K562 (cell line): ENCODE data around the gene DDX18. TPM values are rescaled to one million over a fixed set of nuclear protein-coding genes. Genes with fewer than 3 reads are reported as not detected.

Source experiments
- CTBP1 ChIP-seq: fragments of 450-650 bp; IDR thresholded peaks from 2 replicates; pipeline ENCODE4 v1.6.1; 2016; ENCODE audit warnings: borderline replicate concordance
- NR2C2 ChIP-seq, 2 experiments: fragments of 200-800 bp in 1 of 2; sonication (Bioruptor generic) in 1 of 2; sonication (generic) in 1 of 2; formaldehyde crosslinking in 1 of 2; IDR thresholded peaks; 2 replicates each; pipeline versions ENCODE4 v1.6.1 to v1.8.0; 2016 to 2022; ENCODE audit warnings: mild to moderate bottlenecking in 1 of 2, missing compliant biosample characterization in 1 of 2, missing genetic modification characterization in 1 of 2, missing genetic modification reagents in 1 of 2
- NR4A1 ChIP-seq, 2 experiments: fragments of 250-450 bp in 1 of 2; fragments of 450-650 bp in 1 of 2; sonication (Bioruptor Pico) in 1 of 2; IDR thresholded peaks; 2 replicates each; pipeline versions ENCODE4 v1.4.0 to v1.6.1; 2016 to 2020; ENCODE audit warnings: mild to moderate bottlenecking in 2 of 2, missing compliant biosample characterization in 1 of 2, missing genetic modification characterization in 1 of 2, moderate library complexity in 1 of 2
- PTTG1 ChIP-seq: fragments of 450-650 bp; IDR thresholded peaks from 2 replicates; pipeline ENCODE4 v1.6.1; 2016; ENCODE audit warnings: low read depth, mild to moderate bottlenecking, missing genetic modification characterization, missing compliant biosample characterization
- ZNF197 ChIP-seq: fragments of 200-800 bp; sonication (Bioruptor generic); IDR thresholded peaks from 2 replicates; pipeline ENCODE4 v1.6.1; 2016; ENCODE audit warnings: low read depth, missing genetic modification characterization, missing compliant biosample characterization
- ZNF263 ChIP-seq: sonication (generic); formaldehyde crosslinking; IDR thresholded peaks from 2 replicates; pipeline ENCODE4 v1.8.0; 2022; ENCODE audit warnings: mild to moderate bottlenecking, missing genetic modification reagents, borderline replicate concordance
- ZNF695 ChIP-seq: fragments of 450-650 bp; formaldehyde crosslinking; IDR thresholded peaks from 2 replicates; pipeline ENCODE4 v1.4.0; 2020; ENCODE audit warnings: mild to moderate bottlenecking, moderate library complexity
- ZNF76 ChIP-seq: fragments of 250-450 bp; sonication (Bioruptor Pico); IDR thresholded peaks from 2 replicates; pipeline ENCODE4 v1.4.0; 2020; ENCODE audit warnings: mild to moderate bottlenecking, moderate library complexity, borderline replicate concordance
- polyA plus RNA-seq, 8 experiments: library from polyadenylated mRNA; depleted of rRNA in 4 of 8; stranded (reverse) in 5 of 8; unstranded in 3 of 8; fragments of >200 nt; fragmentation: Nextera tagmentation in 2 of 8; fragmentation: Illumina TruSeq in 1 of 8; extraction: Ambion mirVana in 2 of 8; extraction: Trizol in 1 of 8; gene quantifications; 2 replicates each; pipeline versions ENCODE4 v1.2.1 to v1.2.3, GENCODE V29; 2011 to 2014; ENCODE audit warnings: inconsistent platforms in 1 of 8, missing spikeins in 1 of 8
- total RNA-seq, 7 experiments: library from RNA; depleted of rRNA in 6 of 7; stranded (reverse); fragments of >200 nt in 6 of 7; fragmentation: Illumina TruSeq in 2 of 7; extraction: Trizol in 2 of 7; gene quantifications; 2 replicates each; pipeline versions ENCODE4 v1.2.1 to v1.2.3, GENCODE V29; 2011 to 2021; ENCODE audit warnings: low replicate concordance in 1 of 7
- TF ChIP-seq, protein P1 (sequence below): fragments of 250-450 bp; sonication (Bioruptor Pico); IDR thresholded peaks from 2 replicates; pipeline ENCODE4 v1.4.0; 2020
- TF ChIP-seq, protein P2 (sequence below), 3 experiments: fragments of 200-800 bp in 1 of 3; sonication (Bioruptor generic) in 1 of 3; sonication (generic) in 1 of 3; formaldehyde crosslinking in 1 of 3; IDR thresholded peaks; 2 replicates each; pipeline versions ENCODE4 v1.6.1 to v1.8.0; 2016 to 2022; ENCODE audit warnings: mild to moderate bottlenecking in 2 of 3, missing compliant biosample characterization in 2 of 3, missing genetic modification characterization in 2 of 3, missing genetic modification reagents in 1 of 3
- TF ChIP-seq, protein P3 (sequence below): fragments of 450-650 bp; IDR thresholded peaks from 2 replicates; pipeline ENCODE4 v1.7.1; 2018; ENCODE audit warnings: mild to moderate bottlenecking, low read depth; ENCODE audit not compliant: partially characterized antibody
- TF ChIP-seq, protein P4 (sequence below): fragments of 250-450 bp; sonication (Bioruptor Pico); IDR thresholded peaks from 2 replicates; pipeline ENCODE4 v1.5.0; 2021

The DDX18 gene
- total and polyA plus RNA-seq, 9 of the 15 experiments (the other 6 are each of a cell fraction or from before 2014, with no cell fraction given), result 67.9 to 156 (median 116) TPM

DNA sequence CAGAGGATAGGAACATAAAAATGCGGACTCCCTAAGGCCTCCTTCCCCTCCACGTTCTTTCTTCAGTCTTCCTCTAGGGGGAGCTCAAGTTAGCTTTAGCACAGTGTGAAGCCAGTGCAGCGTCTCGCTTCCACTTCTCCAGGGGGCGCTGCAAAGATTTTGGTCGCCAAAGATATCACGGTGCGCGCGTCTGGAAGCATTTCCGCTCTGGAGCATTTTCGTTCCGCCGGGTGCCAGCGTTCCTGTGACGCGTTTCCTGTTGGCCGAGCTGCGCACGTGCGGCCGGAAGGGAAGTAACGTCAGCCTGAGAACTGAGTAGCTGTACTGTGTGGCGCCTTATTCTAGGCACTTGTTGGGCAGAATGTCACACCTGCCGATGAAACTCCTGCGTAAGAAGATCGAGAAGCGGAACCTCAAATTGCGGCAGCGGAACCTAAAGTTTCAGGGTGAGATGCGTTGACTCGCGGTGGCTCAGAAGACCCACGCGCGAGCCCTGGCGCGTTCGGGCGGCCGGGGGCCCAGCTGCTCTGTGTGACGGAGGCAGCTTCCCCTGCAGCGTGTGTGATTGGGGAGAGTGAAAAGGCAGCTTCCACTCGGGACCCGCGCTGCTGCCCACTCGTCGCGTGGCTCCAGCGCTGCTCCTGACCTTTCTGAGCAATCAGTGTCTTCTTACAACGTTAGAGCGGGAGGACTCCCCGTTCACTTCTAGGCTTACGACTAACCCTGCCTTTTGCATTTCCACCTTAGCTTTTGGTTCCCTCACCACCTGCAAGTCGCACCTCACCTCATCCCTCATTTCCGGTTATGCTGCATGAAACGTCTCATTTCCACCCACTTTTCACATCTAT lies at the start of gene DDX18 (continued):
- TF ChIP-seq, protein P1, sequence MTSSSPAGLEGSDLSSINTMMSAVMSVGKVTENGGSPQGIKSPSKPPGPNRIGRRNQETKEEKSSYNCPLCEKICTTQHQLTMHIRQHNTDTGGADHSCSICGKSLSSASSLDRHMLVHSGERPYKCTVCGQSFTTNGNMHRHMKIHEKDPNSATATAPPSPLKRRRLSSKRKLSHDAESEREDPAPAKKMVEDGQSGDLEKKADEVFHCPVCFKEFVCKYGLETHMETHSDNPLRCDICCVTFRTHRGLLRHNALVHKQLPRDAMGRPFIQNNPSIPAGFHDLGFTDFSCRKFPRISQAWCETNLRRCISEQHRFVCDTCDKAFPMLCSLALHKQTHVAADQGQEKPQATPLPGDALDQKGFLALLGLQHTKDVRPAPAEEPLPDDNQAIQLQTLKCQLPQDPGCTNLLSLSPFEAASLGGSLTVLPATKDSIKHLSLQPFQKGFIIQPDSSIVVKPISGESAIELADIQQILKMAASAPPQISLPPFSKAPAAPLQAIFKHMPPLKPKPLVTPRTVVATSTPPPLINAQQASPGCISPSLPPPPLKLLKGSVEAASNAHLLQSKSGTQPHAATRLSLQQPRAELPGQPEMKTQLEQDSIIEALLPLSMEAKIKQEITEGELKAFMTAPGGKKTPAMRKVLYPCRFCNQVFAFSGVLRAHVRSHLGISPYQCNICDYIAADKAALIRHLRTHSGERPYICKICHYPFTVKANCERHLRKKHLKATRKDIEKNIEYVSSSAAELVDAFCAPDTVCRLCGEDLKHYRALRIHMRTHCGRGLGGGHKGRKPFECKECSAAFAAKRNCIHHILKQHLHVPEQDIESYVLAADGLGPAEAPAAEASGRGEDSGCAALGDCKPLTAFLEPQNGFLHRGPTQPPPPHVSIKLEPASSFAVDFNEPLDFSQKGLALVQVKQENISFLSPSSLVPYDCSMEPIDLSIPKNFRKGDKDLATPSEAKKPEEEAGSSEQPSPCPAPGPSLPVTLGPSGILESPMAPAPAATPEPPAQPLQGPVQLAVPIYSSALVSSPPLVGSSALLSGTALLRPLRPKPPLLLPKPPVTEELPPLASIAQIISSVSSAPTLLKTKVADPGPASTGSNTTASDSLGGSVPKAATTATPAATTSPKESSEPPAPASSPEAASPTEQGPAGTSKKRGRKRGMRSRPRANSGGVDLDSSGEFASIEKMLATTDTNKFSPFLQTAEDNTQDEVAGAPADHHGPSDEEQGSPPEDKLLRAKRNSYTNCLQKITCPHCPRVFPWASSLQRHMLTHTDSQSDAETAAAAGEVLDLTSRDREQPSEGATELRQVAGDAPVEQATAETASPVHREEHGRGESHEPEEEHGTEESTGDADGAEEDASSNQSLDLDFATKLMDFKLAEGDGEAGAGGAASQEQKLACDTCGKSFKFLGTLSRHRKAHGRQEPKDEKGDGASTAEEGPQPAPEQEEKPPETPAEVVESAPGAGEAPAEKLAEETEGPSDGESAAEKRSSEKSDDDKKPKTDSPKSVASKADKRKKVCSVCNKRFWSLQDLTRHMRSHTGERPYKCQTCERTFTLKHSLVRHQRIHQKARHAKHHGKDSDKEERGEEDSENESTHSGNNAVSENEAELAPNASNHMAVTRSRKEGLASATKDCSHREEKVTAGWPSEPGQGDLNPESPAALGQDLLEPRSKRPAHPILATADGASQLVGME (CRISPR knock-in tag), result no peak
- TF ChIP-seq, protein P2, sequence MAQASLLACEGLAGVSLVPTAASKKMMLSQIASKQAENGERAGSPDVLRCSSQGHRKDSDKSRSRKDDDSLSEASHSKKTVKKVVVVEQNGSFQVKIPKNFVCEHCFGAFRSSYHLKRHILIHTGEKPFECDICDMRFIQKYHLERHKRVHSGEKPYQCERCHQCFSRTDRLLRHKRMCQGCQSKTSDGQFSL (CRISPR knock-in tag; IDR thresholded peaks at IDR 0.05), result no peak
- TF ChIP-seq, protein P2 (tag; IDR thresholded peaks at IDR 0.05), result no peak
- TF ChIP-seq, protein P3, sequence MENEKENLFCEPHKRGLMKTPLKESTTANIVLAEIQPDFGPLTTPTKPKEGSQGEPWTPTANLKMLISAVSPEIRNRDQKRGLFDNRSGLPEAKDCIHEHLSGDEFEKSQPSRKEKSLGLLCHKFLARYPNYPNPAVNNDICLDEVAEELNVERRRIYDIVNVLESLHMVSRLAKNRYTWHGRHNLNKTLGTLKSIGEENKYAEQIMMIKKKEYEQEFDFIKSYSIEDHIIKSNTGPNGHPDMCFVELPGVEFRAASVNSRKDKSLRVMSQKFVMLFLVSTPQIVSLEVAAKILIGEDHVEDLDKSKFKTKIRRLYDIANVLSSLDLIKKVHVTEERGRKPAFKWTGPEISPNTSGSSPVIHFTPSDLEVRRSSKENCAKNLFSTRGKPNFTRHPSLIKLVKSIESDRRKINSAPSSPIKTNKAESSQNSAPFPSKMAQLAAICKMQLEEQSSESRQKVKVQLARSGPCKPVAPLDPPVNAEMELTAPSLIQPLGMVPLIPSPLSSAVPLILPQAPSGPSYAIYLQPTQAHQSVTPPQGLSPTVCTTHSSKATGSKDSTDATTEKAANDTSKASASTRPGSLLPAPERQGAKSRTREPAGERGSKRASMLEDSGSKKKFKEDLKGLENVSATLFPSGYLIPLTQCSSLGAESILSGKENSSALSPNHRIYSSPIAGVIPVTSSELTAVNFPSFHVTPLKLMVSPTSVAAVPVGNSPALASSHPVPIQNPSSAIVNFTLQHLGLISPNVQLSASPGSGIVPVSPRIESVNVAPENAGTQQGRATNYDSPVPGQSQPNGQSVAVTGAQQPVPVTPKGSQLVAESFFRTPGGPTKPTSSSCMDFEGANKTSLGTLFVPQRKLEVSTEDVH, result peak; percentile 91
- TF ChIP-seq PTTG1 (tag), result no peak
- no peak for TF ChIP-seq NR4A1 (CRISPR knock-in tag; IDR thresholded peaks at IDR 0.05)
- no peak for TF ChIP-seq NR4A1 (tag; IDR thresholded peaks at IDR 0.05)
- 0 out of 2 replicates have a peak, but pooled peaks have one; percentile 73 for TF ChIP-seq NR2C2 (CRISPR knock-in tag; IDR thresholded peaks at IDR 0.05)
- peak; percentile 89 for TF ChIP-seq NR2C2 (tag; IDR thresholded peaks at IDR 0.05)
- TF ChIP-seq, protein P4, sequence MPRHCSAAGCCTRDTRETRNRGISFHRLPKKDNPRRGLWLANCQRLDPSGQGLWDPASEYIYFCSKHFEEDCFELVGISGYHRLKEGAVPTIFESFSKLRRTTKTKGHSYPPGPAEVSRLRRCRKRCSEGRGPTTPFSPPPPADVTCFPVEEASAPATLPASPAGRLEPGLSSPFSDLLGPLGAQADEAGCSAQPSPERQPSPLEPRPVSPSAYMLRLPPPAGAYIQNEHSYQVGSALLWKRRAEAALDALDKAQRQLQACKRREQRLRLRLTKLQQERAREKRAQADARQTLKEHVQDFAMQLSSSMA (CRISPR knock-in tag), result no peak
- TF ChIP-seq ZNF197 (CRISPR knock-in tag), result no peak
- no peak for TF ChIP-seq ZNF263 (CRISPR knock-in tag)
- no peak for TF ChIP-seq ZNF695
- TF ChIP-seq CTBP1, result peak; percentile 77; the same call in 1 of the 2 replicates
- TF ChIP-seq ZNF76, result no peak
